PC-9 (cell line): Measurements from ENCODE around the gene TMEM150A. TPM values are rescaled to one million over a fixed set of nuclear protein-coding genes. Genes with fewer than 3 reads are reported as not detected.
A peak's percentile ranks its signal among the peaks of the same experiment; 100 is the strongest.

Source experiments
- BruUV-seq: library from RNA; stranded (reverse); fragments of 400-500 nt; replicated peaks from 2 replicates; lab custom pipeline; 2021; lab: Mats Ljungman, UMichigan
- CTCF ChIA-PET: fragments of 300-600 bp; sonication (Branson Sonifier 250); formaldehyde crosslinking; loops from one replicate; lab custom pipeline; 2022; ENCODE audit warnings: antibody characterized with exemption; lab: Charles Lee
- POLR2A ChIA-PET: fragments of 300-600 bp; sonication (Branson Sonifier 250); formaldehyde crosslinking; loops from one replicate; lab custom pipeline; 2022; ENCODE audit warnings: antibody characterized with exemption; ENCODE audit not compliant: unreplicated experiment; lab: Charles Lee
- DNase-seq, 2 experiments: peaks; one replicate each; pipeline versions ENCODE4 v3.0.0 to v3.0.0-alpha.2; 2015 to 2022; ENCODE audit warnings: mixed read lengths in 1 of 2
- H2AFZ ChIP-seq: fragments of 200-600 bp; sonication (generic); 2 replicates; pipeline ENCODE4 v1.8.1; 2017; ENCODE audit warnings: antibody characterized with exemption
- H3F3A ChIP-seq: fragments of 200-600 bp; sonication (generic); 2 replicates; pipeline ENCODE4 v1.8.1; 2017; ENCODE audit warnings: antibody characterized with exemption, mild to moderate bottlenecking, low read depth; ENCODE audit not compliant: insufficient read depth
- H3K27ac ChIP-seq: fragments of 200-600 bp; sonication (generic); 2 replicates; pipeline ENCODE4 v1.6.1; 2016; ENCODE audit warnings: mixed run types
- H3K27me3 ChIP-seq: fragments of 200-600 bp; sonication (generic); 2 replicates; pipeline ENCODE4 v1.6.1; 2016; ENCODE audit warnings: low read depth, mixed run types; ENCODE audit not compliant: insufficient read depth
- H3K36me3 ChIP-seq: fragments of 200-600 bp; sonication (generic); 2 replicates; pipeline ENCODE4 v1.6.1; 2016; ENCODE audit warnings: low read depth, mixed run types
- H3K4me1 ChIP-seq: fragments of 200-600 bp; sonication (generic); replicated peaks from 2 replicates; pipeline ENCODE4 v1.6.1; 2016; ENCODE audit warnings: mixed run types; ENCODE audit not compliant: insufficient read depth
- H3K4me2 ChIP-seq: fragments of 200-600 bp; sonication (generic); 2 replicates; pipeline ENCODE4 v1.6.1; 2017; ENCODE audit warnings: mixed run types
- H3K4me3 ChIP-seq: fragments of 200-600 bp; sonication (generic); 2 replicates; pipeline ENCODE4 v1.6.1; 2016; ENCODE audit warnings: mixed run types
- H3K79me2 ChIP-seq: fragments of 200-600 bp; sonication (generic); 2 replicates; pipeline ENCODE4 v1.6.1; 2017; ENCODE audit warnings: low read depth, mixed run types
- H3K9me2 ChIP-seq: fragments of 200-600 bp; sonication (generic); 2 replicates; pipeline ENCODE4 v1.8.1; 2017; ENCODE audit warnings: mild to moderate bottlenecking; ENCODE audit not compliant: insufficient read depth
- H3K9me3 ChIP-seq: fragments of 200-600 bp; sonication (generic); 2 replicates; pipeline ENCODE4 v1.8.1; 2016; ENCODE audit warnings: low read depth; ENCODE audit not compliant: insufficient read depth
- H4K20me1 ChIP-seq: fragments of 200-600 bp; sonication (generic); 2 replicates; pipeline ENCODE4 v1.8.1; 2017; ENCODE audit not compliant: insufficient read depth
- CTCF ChIP-seq: fragments of 200-600 bp; sonication (generic); conservative IDR thresholded peaks from 2 replicates; pipeline ENCODE4 v1.6.1; 2017; ENCODE audit warnings: mixed run types, antibody characterized with exemption, mild to moderate bottlenecking, moderate library complexity
- EZH2 ChIP-seq: fragments of 200-600 bp; sonication (generic); IDR thresholded peaks from 2 replicates; pipeline ENCODE4 v1.8.0; 2017; ENCODE audit warnings: antibody characterized with exemption, low read depth
- intact Hi-C: fragments of 100-400 bp; cut with micrococcal nuclease; formaldehyde crosslinking; loops from one replicate; pipeline ENCODE4 v1.10.0; 2022; ENCODE audit not compliant: unreplicated experiment
- total RNA-seq: library from RNA; stranded (reverse); gene quantifications from 2 replicates; pipeline ENCODE4 v1.2.3, GENCODE V29; 2021

The TMEM150A gene
- total RNA-seq, 1 experiment from 2014 or later, result 5.3 TPM

GRCh38 chr2:85611705-85612587 lies 9.4 kb upstream of the TMEM150A start, which contains the start of gene C2orf68:
TSS of gene C2orf68 (minus strand) at chr2:85612066. CDS start at chr2:85611984, 82 bp downstream.
- no peak for TF ChIP-seq CTCF
- TF ChIP-seq EZH2, result no peak
- Histone ChIP-seq H2AFZ (peak within 1 kb of the TSS; percentile 82), H3K4me1 (peaks cover 37% of the 10 kb centered on the region), H3K9me3 (no peaks in the 10 kb centered on the region), H3F3A (peaks cover 73% of the 10 kb centered on the region), H3K4me3 (peak within 1 kb of the TSS; percentile 75), H4K20me1 (peaks cover 3% of the 10 kb centered on the region; the same call in 1 of the 2 replicates), H3K36me3 (no peaks in the 10 kb centered on the region), H3K4me2 (peak within 1 kb of the TSS; percentile 87), H3K27me3 (no peaks in the 10 kb centered on the region), H3K9me2 (no peaks in the 10 kb centered on the region), H3K27ac (peak within 1 kb of the TSS; percentile 76), H3K79me2 (peaks cover 63% of the 10 kb centered on the region)
- TSS peak; percentile 59 for BruUV-seq
- POLR2A ChIA-PET, result interaction anchor here (0.7 to 1.0 kb wide), 4 partner anchors 17 to 339 kb away, joined by 3 to 20 read pairs (median 6); partner anchors contain the start of genes RETSAT, RNF181 and VAMP8
- CTCF ChIA-PET, result no interaction called here
- peak; percentile 77 to 88 for DNase-seq
- intact Hi-C loops, result loop anchor here (1.0 kb wide), 1 partner anchor 10 kb away; the partner anchor contains the start of gene TMEM150A

DNA sequence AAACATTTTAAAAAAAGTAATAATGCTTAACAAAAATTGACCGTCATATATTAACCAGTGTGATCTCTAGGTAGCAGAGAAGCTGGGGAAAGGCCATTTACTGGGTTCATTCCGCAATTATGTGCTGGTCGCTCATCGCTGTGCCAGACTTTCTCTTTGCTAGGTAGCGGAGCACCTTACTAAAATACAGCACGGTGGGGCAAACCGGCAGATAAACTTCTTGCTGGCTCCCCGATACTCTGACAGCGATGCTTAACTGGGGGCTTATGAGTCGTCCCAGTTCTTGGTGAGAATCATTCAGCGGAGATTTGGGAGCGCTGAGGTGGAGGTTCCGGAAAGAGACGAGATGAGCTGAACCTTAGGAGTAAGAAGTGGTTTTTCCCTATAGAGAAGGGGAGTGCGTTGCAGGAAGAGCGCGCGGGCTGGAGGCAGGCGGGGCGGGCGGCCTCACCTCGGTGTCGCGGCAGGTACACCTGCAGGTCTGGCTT lies 8.8 kb upstream of the TMEM150A start:
- Histone ChIP-seq H3K27me3 (no peaks in the 10 kb centered on the region), H3K4me1 (peaks cover 43% of the 10 kb centered on the region), H3K79me2 (peaks cover 57% of the 10 kb centered on the region), H3F3A (peaks cover 80% of the 10 kb centered on the region), H2AFZ (peak overlapping the region; percentile 82), H3K36me3 (peaks cover 2% of the 10 kb centered on the region; the same call in 1 of the 2 replicates), H3K4me3 (peak overlapping the region; percentile 75), H4K20me1 (no peaks in the 10 kb centered on the region), H3K9me3 (no peaks in the 10 kb centered on the region), H3K27ac (peak overlapping the region; percentile 76), H3K4me2 (peak overlapping the region; percentile 87), H3K9me2 (no peaks in the 10 kb centered on the region)
- TSS peak; percentile 26 for BruUV-seq
- no peak for DNase-seq
- CTCF ChIA-PET, result no interaction called here
- intact Hi-C loops, result loop anchor here (1.0 kb wide), 1 partner anchor 9 kb away; the partner anchor contains the start of gene TMEM150A
- POLR2A ChIA-PET, result interaction anchor here (0.7 to 1.0 kb wide), 5 partner anchors 16 to 665 kb away, joined by 3 to 20 read pairs (median 7); partner anchors contain the start of genes RETSAT, RNF181 and VAMP8
- no peak for TF ChIP-seq CTCF
- TF ChIP-seq EZH2, result no peak
